GM23338 (cell line): ENCODE measurements around the gene ARMC5. TPM values are rescaled to one million over a fixed set of nuclear protein-coding genes. Genes with fewer than 3 reads are reported as not detected.

Experiments used
- ATAC-seq: fragments of 200-7000 bp; cut with Tn5 transposase; 3 replicates; pipeline ENCODE4 v1.9.1; 2020
- DNase-seq: peaks from one replicate; pipeline ENCODE4 v3.0.0-alpha.2; 2015; ENCODE audit warnings: low spot score
- H2AFZ ChIP-seq: fragments of 200-600 bp; sonication (generic); 2 replicates; pipeline ENCODE4 v1.8.0; 2016; ENCODE audit warnings: antibody characterized with exemption, mild to moderate bottlenecking, moderate library complexity
- H3F3A ChIP-seq: fragments of 200-600 bp; sonication (generic); replicated peaks from 2 replicates; pipeline ENCODE4 v1.8.0; 2017; ENCODE audit warnings: antibody characterized with exemption, mixed run types, low read depth
- H3K27ac ChIP-seq: fragments of 200-600 bp; sonication (generic); 2 replicates; pipeline ENCODE4 v1.6.1; 2016; ENCODE audit warnings: low read depth
- H3K27me3 ChIP-seq: fragments of 200-600 bp; sonication (generic); 2 replicates; pipeline ENCODE4 v1.8.0; 2016; ENCODE audit warnings: mild to moderate bottlenecking, mixed run types, moderate library complexity; ENCODE audit not compliant: insufficient read depth
- H3K36me3 ChIP-seq: fragments of 200-600 bp; sonication (generic); 2 replicates; pipeline ENCODE4 v1.8.0; 2016; ENCODE audit warnings: mild to moderate bottlenecking; ENCODE audit not compliant: insufficient read depth
- H3K4me1 ChIP-seq: fragments of 200-600 bp; sonication (generic); 2 replicates; pipeline ENCODE4 v1.8.0; 2016; ENCODE audit warnings: mild to moderate bottlenecking, moderate library complexity; ENCODE audit not compliant: insufficient read depth
- H3K4me2 ChIP-seq: fragments of 200-600 bp; sonication (generic); 2 replicates; pipeline ENCODE4 v1.7.1; 2017; ENCODE audit warnings: mixed run types
- H3K4me3 ChIP-seq: fragments of 200-600 bp; sonication (generic); 2 replicates; pipeline ENCODE4 v1.6.1; 2016; ENCODE audit warnings: mixed run types
- H3K79me2 ChIP-seq: fragments of 200-600 bp; sonication (generic); replicated peaks from 2 replicates; pipeline ENCODE4 v1.8.0; 2017; ENCODE audit warnings: mild to moderate bottlenecking; ENCODE audit not compliant: insufficient read depth
- H3K9me2 ChIP-seq: fragments of 200-600 bp; sonication (generic); 2 replicates; pipeline ENCODE4 v1.8.0; 2017; ENCODE audit not compliant: insufficient read depth
- H4K20me1 ChIP-seq: fragments of 200-600 bp; sonication (generic); replicated peaks from 2 replicates; pipeline ENCODE4 v1.8.0; 2017; ENCODE audit warnings: mild to moderate bottlenecking; ENCODE audit not compliant: insufficient read depth
- H3K27ac Mint-ChIP-seq: 2 replicates; pipeline ENCODE4 v1.8.0; 2020; ENCODE audit warnings: inconsistent platforms, mild to moderate bottlenecking, moderate library complexity, mixed read lengths
- H3K27me3 Mint-ChIP-seq: 3 replicates; pipeline ENCODE4 v1.8.0; 2022; ENCODE audit warnings: low read depth, mild to moderate bottlenecking, moderate library complexity, mixed read lengths, inconsistent platforms; ENCODE audit not compliant: insufficient read depth, poor library complexity
- H3K36me3 Mint-ChIP-seq: 3 replicates; pipeline ENCODE4 v1.8.0; 2021; ENCODE audit warnings: low read depth, mild to moderate bottlenecking, inconsistent platforms, moderate library complexity, mixed read lengths
- H3K4me1 Mint-ChIP-seq: 3 replicates; pipeline ENCODE4 v1.8.0; 2020; ENCODE audit warnings: mild to moderate bottlenecking, inconsistent platforms, mixed read lengths
- H3K4me3 Mint-ChIP-seq: 3 replicates; pipeline ENCODE4 v1.8.0; 2021; ENCODE audit warnings: moderate library complexity, mild to moderate bottlenecking, inconsistent platforms, mixed read lengths
- H3K9me3 Mint-ChIP-seq: 3 replicates; pipeline ENCODE4 v1.8.0; 2020; ENCODE audit warnings: moderate library complexity, mild to moderate bottlenecking, inconsistent platforms, mixed read lengths
- CREB1 ChIP-seq: fragments of 250-450 bp; sonication (Bioruptor Pico); IDR thresholded peaks from 2 replicates; pipeline ENCODE4 v1.5.0; 2020; ENCODE audit warnings: low read depth, mild to moderate bottlenecking, moderate library complexity
- CTCF ChIP-seq, 2 experiments: fragments of 200-600 bp in 1 of 2; sonication (generic) in 1 of 2; conservative IDR thresholded peaks; 2 replicates each; pipeline versions ENCODE4 v1.5.1 to v1.6.1; 2016 to 2017; ENCODE audit warnings: antibody characterized with exemption in 2 of 2, low read depth in 2 of 2, mild to moderate bottlenecking in 2 of 2, moderate library complexity in 1 of 2
- JUNB ChIP-seq: IDR thresholded peaks from one replicate; pipeline ENCODE4 v1.6.1; 2016; ENCODE audit warnings: antibody characterized with exemption; ENCODE audit not compliant: unreplicated experiment
- POLR2AphosphoS5 ChIP-seq: IDR thresholded peaks from 2 replicates; pipeline ENCODE4 v1.6.1; 2016; ENCODE audit warnings: antibody characterized with exemption, low read depth
- REST ChIP-seq: IDR thresholded peaks from one replicate; pipeline ENCODE4 v1.6.1; 2018; ENCODE audit warnings: antibody characterized with exemption; ENCODE audit not compliant: unreplicated experiment
- ZNF114 ChIP-seq: fragments of 250-450 bp; sonication (Bioruptor Pico); IDR thresholded peaks from 2 replicates; pipeline ENCODE4 v1.5.0; 2020; ENCODE audit warnings: mild to moderate bottlenecking, moderate library complexity
- ZNF331 ChIP-seq: fragments of 250-450 bp; sonication (Bioruptor Pico); IDR thresholded peaks from 2 replicates; pipeline ENCODE4 v1.5.0; 2020; ENCODE audit warnings: low read depth, mild to moderate bottlenecking, moderate library complexity
- polyA plus RNA-seq: library from polyadenylated mRNA; unstranded; fragments of >200 nt; fragmentation: Nextera tagmentation; extraction: Ambion mirVana; gene quantifications from 2 replicates; pipeline ENCODE4 v1.2.1, GENCODE V29; 2016
- total RNA-seq: library from RNA; depleted of rRNA; stranded (reverse); fragments of >200 nt; shearing (Covaris generic); gene quantifications from 2 replicates; pipeline ENCODE4 v1.2.3, GENCODE V29; 2014

Gene ARMC5
- total and polyA plus RNA-seq, 2 experiments from 2014 or later: 5.9 to 11.3 TPM

- Histone ChIP-seq H3K4me3 (peak overlapping the region; percentile 90), H3F3A (peaks cover 6% of the 10 kb centered on the region; the same call in 1 of the 2 replicates), H3K4me2 (peak overlapping the region; percentile 87), H3K9me2 (no peaks in the 10 kb centered on the region), H2AFZ (peak overlapping the region; percentile 97), H3K79me2 (no peaks in the 10 kb centered on the region), H4K20me1 (no peaks in the 10 kb centered on the region; the same call in 1 of the 2 replicates), H3K36me3 (no peaks in the 10 kb centered on the region), H3K27me3 (peaks cover 59% of the 10 kb centered on the region), H3K4me1 (peaks cover 7% of the 10 kb centered on the region; the same call in 1 of the 2 replicates), H3K27ac (no peak overlapping the region)
- no peak for TF ChIP-seq REST
- no peak for TF ChIP-seq POLR2AphosphoS5
- TF ChIP-seq CREB1: peak; percentile 68
- 0 out of 2 replicates have a peak, but pooled peaks have one; percentile 36 for TF ChIP-seq ZNF114 (CRISPR knock-in tag)
- TF ChIP-seq CTCF (conservative IDR thresholded peaks at IDR 0.05; ENCODE audit: low read depth in 2 of 2): peak; percentile 77 to 90
- 0 out of 2 replicates have a peak, but pooled peaks have one; percentile 22 for TF ChIP-seq ZNF331 (CRISPR knock-in tag)
- H3K4me3 Mint-ChIP-seq: peak overlapping the region; percentile 80
- peaks cover 13% of the 10 kb centered on the region; the same call in 2 of the 3 replicates for H3K4me1 Mint-ChIP-seq
- ATAC-seq: peak; percentile 38
- peaks cover 6% of the 10 kb centered on the region for H3K9me3 Mint-ChIP-seq
- peaks cover 59% of the 10 kb centered on the region for H3K27me3 Mint-ChIP-seq
- peak; percentile 92 for DNase-seq
- H3K36me3 Mint-ChIP-seq: peaks cover 8% of the 10 kb centered on the region
- H3K27ac Mint-ChIP-seq: no peak overlapping the region
Observed at GRCh38 chr16:31472709-31473203, 13.5 kb downstream of the ARMC5 start.

- Histone ChIP-seq H3K79me2 (no peaks in the 10 kb centered on the region), H3K4me1 (peaks cover 7% of the 10 kb centered on the region; the same call in 1 of the 2 replicates), H3K4me2 (no peak overlapping the region), H3K36me3 (no peaks in the 10 kb centered on the region), H2AFZ (no peak overlapping the region), H3K27me3 (peaks cover 65% of the 10 kb centered on the region), H4K20me1 (no peaks in the 10 kb centered on the region; the same call in 1 of the 2 replicates), H3K9me2 (no peaks in the 10 kb centered on the region), H3K4me3 (no peak overlapping the region), H3K27ac (no peak overlapping the region), H3F3A (peaks cover 8% of the 10 kb centered on the region; the same call in 1 of the 2 replicates)
- peaks cover 62% of the 10 kb centered on the region for H3K27me3 Mint-ChIP-seq
- ATAC-seq: no peak
- peak overlapping the region; percentile 80 for H3K4me3 Mint-ChIP-seq
- no peak overlapping the region for H3K27ac Mint-ChIP-seq
- H3K36me3 Mint-ChIP-seq: peaks cover 8% of the 10 kb centered on the region
- no peak for DNase-seq
- H3K4me1 Mint-ChIP-seq: peaks cover 18% of the 10 kb centered on the region; the same call in 2 of the 3 replicates
- peaks cover 6% of the 10 kb centered on the region for H3K9me3 Mint-ChIP-seq
- TF ChIP-seq REST (no peak), JUNB (no peak), POLR2AphosphoS5 (no peak)
Observed at GRCh38 chr16:31473264-31473984, 14.1 kb downstream of the ARMC5 start.
